Small intestine (tissue), 7 donors: ENCODE data around the gene TMEM240. TPM values are rescaled to one million over a fixed set of nuclear protein-coding genes. Genes with fewer than 3 reads are reported as not detected.

Experiments
- DNase-seq, 2 donors: peaks; one replicate each; pipeline versions ENCODE4 v3.0.0 to v3.0.0-alpha.2; 2013
- FAIRE-seq: peaks from 2 replicates; lab custom pipeline; 2012; peaks lifted over from hg19 to GRCh38; lab: Jason Lieb, UNC
- H3K27ac ChIP-seq, 3 donors: one replicate each; pipeline ENCODE4 v1.5.1; 2013; ENCODE audit warnings: low read length in 2 of 3, mild to moderate bottlenecking in 2 of 3, control low read depth in 1 of 3, inconsistent platforms in 1 of 3, low read depth in 1 of 3, moderate library complexity in 1 of 3
- H3K27me3 ChIP-seq, 3 donors: one replicate each; pipeline ENCODE4 v1.6.1; 2013; ENCODE audit warnings: low read length in 3 of 3, inconsistent platforms in 1 of 3; ENCODE audit not compliant: control insufficient read depth in 3 of 3, insufficient read depth in 3 of 3
- H3K36me3 ChIP-seq, 3 donors: one replicate each; pipeline ENCODE4 v1.6.1; 2013; ENCODE audit warnings: low read length in 3 of 3, inconsistent platforms in 1 of 3, low read depth in 1 of 3, mild to moderate bottlenecking in 1 of 3, moderate library complexity in 1 of 3; ENCODE audit not compliant: control insufficient read depth in 3 of 3, insufficient read depth in 2 of 3
- H3K4me1 ChIP-seq, 3 donors: one replicate each; pipeline ENCODE4 v1.6.1; 2013; ENCODE audit warnings: low read length in 2 of 3, inconsistent platforms in 1 of 3, low read depth in 1 of 3, mild to moderate bottlenecking in 1 of 3, moderate library complexity in 1 of 3; ENCODE audit not compliant: control insufficient read depth in 3 of 3, insufficient read depth in 2 of 3
- H3K4me3 ChIP-seq, 3 donors: one replicate each; pipeline ENCODE4 v1.5.1; 2013; ENCODE audit warnings: low read length in 3 of 3, control low read depth in 1 of 3, inconsistent platforms in 1 of 3, low read depth in 1 of 3, mild to moderate bottlenecking in 1 of 3, moderate library complexity in 1 of 3
- H3K9me3 ChIP-seq, 2 donors: one replicate each; pipeline ENCODE4 v1.6.1; 2013; ENCODE audit warnings: low read depth in 1 of 2, low read length in 1 of 2; ENCODE audit not compliant: control insufficient read depth in 2 of 2, insufficient read depth in 1 of 2
- WGBS, 3 donors: extraction: QIAGEN DNeasy Blood & Tissue Kit; methylation state at CpG; one replicate each; pipeline ENCODE4 v1.1.7; 2013; 5-methylcytosine and 5-hydroxymethylcytosine counted together
- polyA plus RNA-seq, 4 donors: library from polyadenylated mRNA; stranded (reverse) in 3 of 4; unstranded in 1 of 4; fragments of 200-250 nt in 3 of 4; fragments of 120-200 nt in 1 of 4; gene quantifications; one replicate each; pipeline versions ENCODE4 v1.2.1 to v1.2.3, GENCODE V29; 2013
- donor health status: healthy with polysubstance abuse.
- donor health status: control.
- donor health status: control.
- donor health status: Bipolar disorder and iron deficiency.
- donor health status: healthy.

TMEM240 gene
- polyA plus RNA-seq, 4 donors, result 1.6 to 3.7 (median 1.6) TPM; not detected in 1

DNA sequence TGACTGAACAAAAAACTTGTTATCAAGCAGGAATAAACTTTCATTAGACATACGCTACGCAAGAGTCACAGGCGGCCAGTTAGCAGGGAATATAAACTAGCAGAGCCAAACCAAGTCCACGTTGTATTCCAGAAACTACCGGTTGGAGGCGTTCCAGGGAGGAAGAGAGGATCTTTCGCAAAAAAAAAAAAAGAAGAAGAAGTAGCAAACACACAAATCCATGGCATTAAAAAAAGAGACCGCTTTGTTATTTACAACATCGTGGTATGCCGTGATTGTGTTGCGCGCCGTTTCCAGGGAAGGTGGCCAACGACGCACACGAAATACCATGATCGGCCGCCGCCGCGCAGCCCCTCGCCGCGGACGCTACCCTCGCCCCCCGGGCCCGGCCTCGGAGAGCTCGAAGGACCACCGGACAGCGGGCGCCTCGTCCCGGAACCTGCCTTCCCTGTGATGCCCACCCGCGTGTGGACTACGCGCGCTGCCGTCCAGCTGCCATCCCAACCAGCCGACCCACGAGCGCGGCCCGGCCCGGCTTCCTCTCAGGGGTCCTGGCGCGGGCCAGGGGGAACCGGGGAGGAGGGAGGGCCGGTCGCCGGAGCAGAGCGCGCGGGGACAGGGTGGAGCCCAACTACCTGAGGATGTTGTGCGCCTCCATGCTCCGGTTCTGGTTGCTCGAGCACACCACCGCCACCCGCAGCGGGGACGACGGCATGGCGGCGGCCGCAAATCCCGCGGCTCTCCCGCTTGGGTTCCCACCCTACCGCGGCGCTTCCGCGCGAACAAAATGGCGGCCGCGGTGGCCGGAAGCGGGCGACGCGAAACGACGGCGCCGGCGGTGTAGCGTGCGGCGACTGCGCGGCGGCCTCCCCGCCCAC, 33.7 kb upstream of the TMEM240 start:
- FAIRE-seq, result no peak
- 0 to 1% (median 0%) methylated on average over 54 to 96 of the region's 96 CpGs for WGBS, 3 donors
- peaks cover 0 to 39% (median 0%) of the 10 kb centered on the region in 3 donors for H3K36me3 ChIP-seq
- peaks cover 4 to 26% (median 6%) of the 10 kb centered on the region in 3 donors for H3K4me1 ChIP-seq
- H3K27me3 ChIP-seq, result no peaks in the 10 kb centered on the region
- no peaks in the 10 kb centered on the region for H3K9me3 ChIP-seq
- H3K4me3 ChIP-seq, result peak overlapping the region; percentile 87 to 97 (median 88)
- DNase-seq, result peak; percentile 64 to 73
- H3K27ac ChIP-seq, result peak overlapping the region; percentile 97 to 99 (median 99)

DNA sequence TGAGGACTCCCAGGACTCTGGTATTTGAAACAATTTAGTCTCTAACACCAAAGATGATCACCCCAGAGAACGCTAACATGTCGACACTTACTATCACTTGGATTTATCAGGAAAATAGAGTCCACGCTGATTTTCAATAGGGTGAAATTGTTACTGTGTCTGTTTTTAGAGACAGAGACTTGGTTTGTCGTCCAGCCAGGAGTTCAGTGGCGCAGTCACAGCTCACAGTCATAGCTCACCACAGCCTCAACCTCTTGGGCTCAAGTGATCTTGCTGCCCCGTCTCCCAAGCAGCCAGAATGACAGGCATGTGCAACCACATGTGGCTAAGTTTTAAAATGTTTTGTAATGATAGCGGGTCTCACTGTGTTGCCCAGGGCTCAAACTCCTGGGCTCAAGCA, 28.9 kb upstream of the TMEM240 start:
- 80 to 86% (median 86%) methylated on average over 7 of the region's 7 CpGs for WGBS, 3 donors
- no peaks in the 10 kb centered on the region for H3K27me3 ChIP-seq
- H3K4me3 ChIP-seq, result no peak overlapping the region
- H3K27ac ChIP-seq, result no peak overlapping the region
- no peak for FAIRE-seq
- no peak for DNase-seq
- H3K9me3 ChIP-seq, result no peaks in the 10 kb centered on the region
- peaks cover 0 to 78% (median 4%) of the 10 kb centered on the region in 3 donors for H3K36me3 ChIP-seq
- H3K4me1 ChIP-seq, result peaks cover 0 to 5% (median 4%) of the 10 kb centered on the region in 3 donors

DNA sequence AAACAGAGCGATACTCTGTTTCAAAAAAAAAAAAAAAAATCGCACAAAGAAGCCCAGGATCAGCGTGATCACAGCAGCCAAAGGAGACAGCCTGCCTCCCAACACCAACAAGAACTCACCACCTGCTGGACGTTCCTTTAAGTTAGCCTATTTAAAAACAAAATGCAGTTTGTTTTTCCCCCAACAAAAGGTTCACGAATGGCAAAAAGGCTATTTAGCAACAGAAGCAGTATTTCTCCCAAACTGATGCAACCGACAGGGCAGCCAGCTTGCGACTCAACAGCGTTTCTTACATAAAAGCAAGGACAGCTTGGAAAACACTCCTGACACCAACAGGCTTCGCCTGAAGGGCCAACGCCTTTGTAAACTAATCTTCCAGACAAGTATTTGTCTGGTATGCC, 27.5 kb upstream of the TMEM240 start:
- FAIRE-seq, result no peak
- DNase-seq, result no peak
- Histone ChIP-seq H3K27ac (no peak overlapping the region), H3K4me1 (peaks cover 0 to 4% (median 0%) of the 10 kb centered on the region in 3 donors), H3K9me3 (no peaks in the 10 kb centered on the region), H3K36me3 (peaks cover 0 to 86% (median 10%) of the 10 kb centered on the region in 3 donors), H3K4me3 (no peak overlapping the region), H3K27me3 (no peaks in the 10 kb centered on the region)
- WGBS, 3 donors, result 62 to 80% (median 77%) methylated on average over 10 of the region's 10 CpGs

DNA sequence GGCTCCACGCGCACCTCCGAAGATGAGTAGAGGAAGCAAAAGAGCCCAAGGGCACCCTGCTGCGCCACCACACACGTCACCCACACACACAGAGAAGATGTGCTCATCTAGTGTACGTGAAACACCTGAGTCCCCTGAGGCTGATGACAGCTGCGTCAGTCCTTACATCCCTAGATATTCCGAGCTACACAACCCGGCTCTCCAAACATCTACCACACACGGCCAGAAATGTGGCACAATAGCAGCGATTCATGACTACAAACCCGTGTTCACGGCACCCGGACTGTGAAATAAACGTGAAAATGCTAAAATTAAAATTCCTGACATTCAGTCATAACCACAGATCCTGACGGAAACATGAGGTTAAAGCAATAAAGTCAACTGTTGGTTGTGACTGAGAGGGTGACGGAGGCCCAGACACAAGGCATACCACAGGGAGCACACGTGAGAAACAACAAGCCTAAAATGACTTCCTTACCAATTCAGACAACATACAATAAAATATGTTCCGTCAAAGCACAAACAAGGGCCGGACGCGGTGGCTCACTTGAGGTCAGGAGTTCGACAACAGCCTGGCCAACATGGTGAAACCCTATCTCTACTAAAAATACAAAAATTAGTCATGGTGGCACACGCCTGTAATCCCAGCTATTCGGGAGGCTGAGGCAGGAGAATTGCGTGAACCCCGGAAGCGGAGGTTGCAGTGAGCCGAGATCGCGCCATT, 26.9 kb upstream of the TMEM240 start:
- no peaks in the 10 kb centered on the region for H3K27me3 ChIP-seq
- H3K36me3 ChIP-seq, result peaks cover 0 to 88% (median 11%) of the 10 kb centered on the region in 3 donors
- H3K9me3 ChIP-seq, result no peaks in the 10 kb centered on the region
- no peak for DNase-seq
- no peak overlapping the region for H3K4me3 ChIP-seq
- H3K27ac ChIP-seq, result no peak overlapping the region
- 88 to 90% (median 89%) methylated on average over 31 of the region's 31 CpGs for WGBS, 3 donors
- no peak for FAIRE-seq
- H3K4me1 ChIP-seq, result no peaks in the 10 kb centered on the region

DNA sequence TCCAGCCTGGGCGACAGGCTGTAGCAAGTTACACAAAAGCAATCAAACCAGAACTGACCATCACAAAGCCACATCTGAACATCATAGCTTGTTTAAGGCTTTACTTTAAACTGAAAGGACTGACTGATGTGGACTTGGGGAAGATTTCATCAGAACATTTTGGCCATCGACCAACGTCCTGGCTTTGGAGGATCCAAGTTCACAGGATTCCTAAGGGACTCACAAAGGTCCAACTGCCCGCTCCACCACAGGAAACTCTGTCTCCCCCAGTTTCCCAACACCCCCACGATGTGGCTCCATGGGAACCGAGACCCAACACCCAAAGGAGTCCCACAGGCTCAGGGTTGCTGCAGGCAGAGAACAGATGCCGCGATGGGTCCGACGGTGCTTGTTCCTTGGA, 24.9 kb upstream of the TMEM240 start:
- 93 to 97% (median 93%) methylated on average over 10 of the region's 10 CpGs for WGBS, 3 donors
- no peaks in the 10 kb centered on the region for H3K27me3 ChIP-seq
- H3K36me3 ChIP-seq, result peaks cover 0 to 88% (median 17%) of the 10 kb centered on the region in 3 donors
- no peaks in the 10 kb centered on the region for H3K9me3 ChIP-seq
- H3K4me1 ChIP-seq, result no peaks in the 10 kb centered on the region
- FAIRE-seq (no peak), DNase-seq (no peak)
- H3K4me3 ChIP-seq, result no peak overlapping the region
- no peak overlapping the region for H3K27ac ChIP-seq

DNA sequence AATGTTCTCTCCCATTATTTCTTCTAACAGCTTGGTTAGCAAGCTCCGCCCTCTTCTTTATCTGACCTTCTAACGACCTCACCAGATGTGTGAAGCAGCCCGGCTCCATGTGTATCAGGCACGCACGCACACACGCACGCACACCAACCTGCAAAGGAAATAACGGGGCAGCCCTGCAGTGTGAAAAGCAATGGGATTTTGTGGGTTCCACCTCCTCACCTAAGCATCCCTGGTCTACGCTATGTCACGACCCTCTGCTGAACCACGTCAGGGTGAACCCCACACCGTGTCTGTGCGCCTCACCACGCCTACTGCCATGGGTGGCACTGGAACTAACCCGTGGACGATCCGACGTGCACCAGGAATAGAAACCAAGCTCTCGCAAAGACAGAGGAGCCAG, 23.8 kb upstream of the TMEM240 start:
- H3K36me3 ChIP-seq, result peaks cover 0 to 90% (median 17%) of the 10 kb centered on the region in 3 donors
- no peak overlapping the region for H3K27ac ChIP-seq
- no peaks in the 10 kb centered on the region for H3K9me3 ChIP-seq
- no peaks in the 10 kb centered on the region for H3K4me1 ChIP-seq
- H3K4me3 ChIP-seq, result no peak overlapping the region
- H3K27me3 ChIP-seq, result no peaks in the 10 kb centered on the region
- WGBS, 3 donors, result 88 to 90% (median 89%) methylated on average over 19 of the region's 19 CpGs
- no peak for FAIRE-seq
- no peak for DNase-seq

DNA sequence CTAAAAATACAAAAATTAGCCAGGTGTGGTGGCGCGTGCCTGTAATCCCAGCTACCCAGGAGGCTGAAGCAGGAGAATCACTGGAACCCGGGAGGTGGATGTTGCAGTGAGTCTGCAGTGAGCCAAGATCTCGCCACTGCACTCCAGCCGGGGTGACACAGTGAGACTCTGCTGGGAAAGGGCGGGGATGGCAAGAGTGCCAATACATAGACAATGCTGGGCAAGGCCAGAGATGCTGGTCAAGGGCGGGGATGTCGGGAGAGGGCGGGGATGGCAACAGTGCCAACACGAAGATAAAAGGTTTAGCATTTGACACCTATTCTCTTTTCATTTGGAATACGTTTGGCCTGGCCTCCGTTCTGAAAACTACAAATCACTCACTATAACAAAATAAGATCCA, 23.3 kb upstream of the TMEM240 start:
- H3K9me3 ChIP-seq, result no peaks in the 10 kb centered on the region
- no peaks in the 10 kb centered on the region for H3K4me1 ChIP-seq
- peaks cover 0 to 90% (median 17%) of the 10 kb centered on the region in 3 donors for H3K36me3 ChIP-seq
- no peaks in the 10 kb centered on the region for H3K27me3 ChIP-seq
- WGBS, 3 donors, result 90 to 94% (median 92%) methylated on average over 12 of the region's 12 CpGs
- DNase-seq (no peak), FAIRE-seq (no peak)
- no peak overlapping the region for H3K27ac ChIP-seq
- H3K4me3 ChIP-seq, result no peak overlapping the region

DNA sequence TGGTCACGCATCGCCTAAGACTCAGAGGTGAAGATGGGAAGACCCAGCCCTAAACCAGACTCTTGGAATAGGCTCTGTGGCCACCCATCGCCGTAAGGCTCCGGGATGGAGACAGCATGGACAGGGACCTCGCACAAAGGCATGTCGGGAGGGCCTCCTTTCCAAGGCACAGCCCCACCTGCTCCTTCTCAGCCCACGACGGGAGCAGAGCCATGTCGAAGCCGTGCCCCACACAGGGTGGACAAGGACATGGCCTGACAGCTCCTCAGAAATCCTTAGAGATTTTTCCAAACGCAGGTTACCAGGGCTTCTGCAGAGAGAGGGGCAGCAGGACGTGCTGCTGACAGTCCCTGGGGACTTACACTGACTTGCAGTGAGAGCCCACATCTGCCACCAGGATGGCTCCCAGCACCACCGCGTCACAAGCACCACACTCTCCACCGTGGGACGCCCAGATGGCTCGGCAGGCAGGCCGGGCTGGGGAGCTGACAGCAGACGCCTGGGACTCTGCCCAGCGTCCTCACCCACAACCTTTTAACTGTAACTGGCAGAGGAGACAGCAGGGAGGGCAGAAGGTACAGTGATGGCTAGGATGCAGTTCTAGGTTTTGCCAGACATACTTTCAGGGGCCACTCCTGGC, 22.3 kb upstream of the TMEM240 start:
- Histone ChIP-seq H3K4me1 (no peaks in the 10 kb centered on the region), H3K27ac (no peak overlapping the region), H3K4me3 (no peak overlapping the region), H3K36me3 (peaks cover 0 to 83% (median 17%) of the 10 kb centered on the region in 3 donors), H3K9me3 (no peaks in the 10 kb centered on the region), H3K27me3 (no peaks in the 10 kb centered on the region)
- DNase-seq (no peak), FAIRE-seq (no peak)
- WGBS, 3 donors, result 92 to 94% (median 92%) methylated on average over 21 of the region's 21 CpGs
